Neutrophil (primary cell): ENCODE data around the gene TEKT1.

Experiments
- H3K27ac ChIP-seq: fragments of 200-600 bp; sonication (generic); 2 replicates; pipeline ENCODE4 v1.5.1; 2016; ENCODE audit warnings: mild to moderate bottlenecking, moderate library complexity
- H3K27me3 ChIP-seq: fragments of 200-600 bp; sonication (generic); 2 replicates; pipeline ENCODE4 v1.6.0; 2016; ENCODE audit warnings: mild to moderate bottlenecking
- H3K36me3 ChIP-seq: fragments of 200-600 bp; sonication (generic); 2 replicates; pipeline ENCODE4 v1.5.1; 2017
- H3K4me1 ChIP-seq, 2 experiments: fragments of 200-600 bp in 1 of 2; sonication (generic) in 1 of 2; 1 replicate in 1 of 2; 2 replicates in 1 of 2; pipeline versions ENCODE4 v1.5.1 to v1.6.1; 2013 to 2016; ENCODE audit warnings: low read depth in 1 of 2, low read length in 1 of 2, mild to moderate bottlenecking in 1 of 2, moderate library complexity in 1 of 2; ENCODE audit not compliant: control insufficient read depth in 1 of 2, insufficient read depth in 1 of 2
- H3K4me3 ChIP-seq, 2 experiments: fragments of 200-600 bp in 1 of 2; sonication (generic) in 1 of 2; 1 replicate in 1 of 2; 2 replicates in 1 of 2; pipeline ENCODE4 v1.5.1; 2013 to 2016; ENCODE audit warnings: low read depth in 1 of 2, low read length in 1 of 2, mild to moderate bottlenecking in 1 of 2, moderate library complexity in 1 of 2
- H3K9me3 ChIP-seq: fragments of 200-600 bp; sonication (generic); 2 replicates; pipeline ENCODE4 v1.5.1; 2016
- TF ChIP-seq, protein P1 (sequence below): fragments of 200-600 bp; sonication (generic); IDR thresholded peaks from 2 replicates; pipeline ENCODE4 v1.5.1; 2016; ENCODE audit warnings: antibody characterized with exemption

TEKT1 gene

DNA sequence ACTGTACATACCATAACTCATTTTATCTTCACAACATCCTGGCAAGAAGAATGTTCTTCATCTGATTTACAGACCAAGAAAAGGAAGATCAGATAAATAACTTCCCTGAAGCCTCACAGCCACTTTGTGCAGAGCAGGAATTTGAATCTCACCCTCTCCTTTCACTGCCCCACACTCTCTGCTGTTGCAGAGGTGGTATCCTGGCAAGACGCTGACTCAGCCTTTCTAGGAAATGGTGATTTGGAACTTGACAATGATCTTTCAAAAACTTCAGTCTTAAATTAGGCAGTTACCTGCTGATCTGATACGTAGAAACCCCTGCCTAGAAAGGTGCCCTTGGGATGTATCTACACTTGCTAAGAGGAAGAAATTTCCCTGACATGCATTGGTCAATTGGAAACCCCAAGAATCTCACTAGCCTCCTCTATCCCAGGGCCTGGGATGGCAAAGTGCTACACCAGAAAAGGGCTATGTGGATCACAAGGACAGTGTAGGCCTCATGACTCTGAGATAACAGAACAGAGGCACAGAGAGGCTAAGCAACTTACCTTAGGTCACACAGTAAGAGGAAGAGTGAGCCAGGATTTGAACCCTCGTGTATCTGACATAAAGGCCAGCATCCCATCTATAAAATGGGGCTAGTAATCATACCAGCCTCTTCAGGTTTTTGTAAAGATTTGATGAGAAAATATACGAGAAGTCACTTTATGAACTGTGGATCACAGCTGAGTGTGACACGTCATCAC lies 37.6 kb downstream of the TEKT1 start:
- H3K4me3 ChIP-seq, result no peak overlapping the region
- H3K9me3 ChIP-seq, result no peaks in the 10 kb centered on the region
- H3K27ac ChIP-seq, result no peak overlapping the region
- no peaks in the 10 kb centered on the region for H3K4me1 ChIP-seq
- no peaks in the 10 kb centered on the region for H3K36me3 ChIP-seq
- TF ChIP-seq, protein P1, sequence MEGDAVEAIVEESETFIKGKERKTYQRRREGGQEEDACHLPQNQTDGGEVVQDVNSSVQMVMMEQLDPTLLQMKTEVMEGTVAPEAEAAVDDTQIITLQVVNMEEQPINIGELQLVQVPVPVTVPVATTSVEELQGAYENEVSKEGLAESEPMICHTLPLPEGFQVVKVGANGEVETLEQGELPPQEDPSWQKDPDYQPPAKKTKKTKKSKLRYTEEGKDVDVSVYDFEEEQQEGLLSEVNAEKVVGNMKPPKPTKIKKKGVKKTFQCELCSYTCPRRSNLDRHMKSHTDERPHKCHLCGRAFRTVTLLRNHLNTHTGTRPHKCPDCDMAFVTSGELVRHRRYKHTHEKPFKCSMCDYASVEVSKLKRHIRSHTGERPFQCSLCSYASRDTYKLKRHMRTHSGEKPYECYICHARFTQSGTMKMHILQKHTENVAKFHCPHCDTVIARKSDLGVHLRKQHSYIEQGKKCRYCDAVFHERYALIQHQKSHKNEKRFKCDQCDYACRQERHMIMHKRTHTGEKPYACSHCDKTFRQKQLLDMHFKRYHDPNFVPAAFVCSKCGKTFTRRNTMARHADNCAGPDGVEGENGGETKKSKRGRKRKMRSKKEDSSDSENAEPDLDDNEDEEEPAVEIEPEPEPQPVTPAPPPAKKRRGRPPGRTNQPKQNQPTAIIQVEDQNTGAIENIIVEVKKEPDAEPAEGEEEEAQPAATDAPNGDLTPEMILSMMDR, result no peak
- H3K27me3 ChIP-seq, result peaks cover 82% of the 10 kb centered on the region

GRCh38 chr17:6789146-6789545 lies 42.4 kb downstream of the TEKT1 start:
- H3K36me3 ChIP-seq, result no peaks in the 10 kb centered on the region

GRCh38 chr17:6787081-6787693 lies 44.3 kb downstream of the TEKT1 start:
- Histone ChIP-seq H3K9me3 (no peaks in the 10 kb centered on the region), H3K4me3 (no peak overlapping the region), H3K27ac (no peak overlapping the region), H3K36me3 (no peaks in the 10 kb centered on the region), H3K27me3 (peaks cover 95% of the 10 kb centered on the region), H3K4me1 (no peaks in the 10 kb centered on the region)
- TF ChIP-seq, protein P1, result no peak

More at GRCh38 chr17:6789146-6789545, 42.4 kb downstream of the TEKT1 start:
- TF ChIP-seq, protein P1, result no peak
- H3K4me3 ChIP-seq, result no peak overlapping the region
- no peak overlapping the region for H3K27ac ChIP-seq
- H3K27me3 ChIP-seq, result peaks cover 89% of the 10 kb centered on the region
- H3K4me1 ChIP-seq, result no peaks in the 10 kb centered on the region
- H3K9me3 ChIP-seq, result no peaks in the 10 kb centered on the region

DNA sequence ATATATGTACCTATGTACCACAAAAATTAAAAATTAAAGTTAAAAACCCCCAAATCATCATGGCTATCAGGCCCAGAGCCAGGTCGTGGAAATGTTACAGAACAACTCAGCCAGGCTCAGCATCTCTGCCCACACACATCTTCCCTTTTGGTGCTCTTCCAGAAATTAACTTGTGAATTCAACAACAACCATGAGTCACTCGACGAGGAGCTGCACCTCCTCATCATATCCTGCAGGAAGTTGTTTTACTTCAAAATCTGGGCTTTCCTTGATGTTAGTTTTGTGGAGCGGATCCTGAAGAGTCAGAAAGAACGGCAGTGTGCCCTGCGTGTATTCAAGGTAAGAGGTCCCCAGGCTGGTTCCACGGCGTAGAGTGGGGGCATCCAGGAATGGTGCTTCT lies 44.9 kb downstream of the TEKT1 start:
- TF ChIP-seq, protein P1, result no peak
- Histone ChIP-seq H3K27me3 (peaks cover 95% of the 10 kb centered on the region), H3K9me3 (no peaks in the 10 kb centered on the region), H3K4me3 (no peak overlapping the region), H3K36me3 (no peaks in the 10 kb centered on the region), H3K27ac (no peak overlapping the region), H3K4me1 (no peaks in the 10 kb centered on the region)

DNA sequence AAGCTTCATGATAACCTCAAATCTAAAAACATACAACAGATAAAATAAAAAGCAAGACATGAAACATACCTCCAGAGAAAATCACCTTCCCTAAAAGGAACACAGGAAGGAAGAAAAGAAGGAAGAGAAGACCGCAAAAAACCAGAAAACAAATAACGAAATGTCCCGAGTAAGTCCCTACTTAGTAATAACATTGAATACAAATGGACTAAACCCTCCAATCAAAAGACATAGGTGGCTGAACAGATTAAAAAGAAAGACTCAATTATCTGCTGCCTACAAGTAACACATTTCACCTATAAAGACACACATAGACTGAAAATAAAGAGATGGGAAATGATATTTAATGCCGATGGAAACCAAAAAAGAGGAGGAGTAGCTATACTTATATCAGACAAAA lies 49.3 kb downstream of the TEKT1 start:
- Histone ChIP-seq H3K9me3 (no peaks in the 10 kb centered on the region), H3K36me3 (no peaks in the 10 kb centered on the region), H3K27me3 (peaks cover 100% of the 10 kb centered on the region), H3K4me3 (no peak overlapping the region), H3K4me1 (no peaks in the 10 kb centered on the region), H3K27ac (no peak overlapping the region)
- TF ChIP-seq, protein P1, result no peak
